ENCODE data around the gene WDR7. TPM values are rescaled to one million over a fixed set of nuclear protein-coding genes. Genes with fewer than 3 reads are reported as not detected.

The WDR7 gene
- total RNA-seq, 1 donor from 2014 or later, result 16.9 TPM

DNA sequence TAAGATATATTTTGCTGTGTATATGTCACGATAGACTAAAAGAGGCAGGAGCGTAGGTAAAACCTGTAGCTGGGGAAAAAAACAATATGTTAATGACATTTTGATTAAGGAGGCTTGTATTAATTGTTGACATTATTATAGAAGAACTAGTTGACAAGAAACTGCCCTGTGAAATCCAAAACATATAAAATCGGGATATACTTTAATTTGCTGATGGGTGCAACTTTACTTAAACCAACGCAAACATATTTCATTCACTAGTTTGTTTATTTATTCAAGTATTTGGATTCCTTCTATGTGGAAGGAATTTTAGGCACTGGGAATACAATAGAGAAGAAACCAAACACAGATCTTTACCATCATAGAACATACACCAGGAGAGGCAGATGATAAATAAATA, 8.0 kb downstream of the WDR7 start:
- Mint-ChIP-seq H3K4me1 (ENCODE audit: unreplicated experiment) (peaks cover 14% of the 10 kb centered on the region), H3K27me3 (no peaks in the 10 kb centered on the region), H3K9me3 (no peaks in the 10 kb centered on the region), H3K36me3 (no peaks in the 10 kb centered on the region), H3K27ac (no peak overlapping the region), H3K4me3 (no peak overlapping the region)
- TF ChIP-seq, protein P1, sequence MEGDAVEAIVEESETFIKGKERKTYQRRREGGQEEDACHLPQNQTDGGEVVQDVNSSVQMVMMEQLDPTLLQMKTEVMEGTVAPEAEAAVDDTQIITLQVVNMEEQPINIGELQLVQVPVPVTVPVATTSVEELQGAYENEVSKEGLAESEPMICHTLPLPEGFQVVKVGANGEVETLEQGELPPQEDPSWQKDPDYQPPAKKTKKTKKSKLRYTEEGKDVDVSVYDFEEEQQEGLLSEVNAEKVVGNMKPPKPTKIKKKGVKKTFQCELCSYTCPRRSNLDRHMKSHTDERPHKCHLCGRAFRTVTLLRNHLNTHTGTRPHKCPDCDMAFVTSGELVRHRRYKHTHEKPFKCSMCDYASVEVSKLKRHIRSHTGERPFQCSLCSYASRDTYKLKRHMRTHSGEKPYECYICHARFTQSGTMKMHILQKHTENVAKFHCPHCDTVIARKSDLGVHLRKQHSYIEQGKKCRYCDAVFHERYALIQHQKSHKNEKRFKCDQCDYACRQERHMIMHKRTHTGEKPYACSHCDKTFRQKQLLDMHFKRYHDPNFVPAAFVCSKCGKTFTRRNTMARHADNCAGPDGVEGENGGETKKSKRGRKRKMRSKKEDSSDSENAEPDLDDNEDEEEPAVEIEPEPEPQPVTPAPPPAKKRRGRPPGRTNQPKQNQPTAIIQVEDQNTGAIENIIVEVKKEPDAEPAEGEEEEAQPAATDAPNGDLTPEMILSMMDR (conservative IDR thresholded peaks at IDR 0.05), result no peak
- no peak for DNase-seq (ENCODE audit: extremely low spot score, unreplicated experiment)

DNA sequence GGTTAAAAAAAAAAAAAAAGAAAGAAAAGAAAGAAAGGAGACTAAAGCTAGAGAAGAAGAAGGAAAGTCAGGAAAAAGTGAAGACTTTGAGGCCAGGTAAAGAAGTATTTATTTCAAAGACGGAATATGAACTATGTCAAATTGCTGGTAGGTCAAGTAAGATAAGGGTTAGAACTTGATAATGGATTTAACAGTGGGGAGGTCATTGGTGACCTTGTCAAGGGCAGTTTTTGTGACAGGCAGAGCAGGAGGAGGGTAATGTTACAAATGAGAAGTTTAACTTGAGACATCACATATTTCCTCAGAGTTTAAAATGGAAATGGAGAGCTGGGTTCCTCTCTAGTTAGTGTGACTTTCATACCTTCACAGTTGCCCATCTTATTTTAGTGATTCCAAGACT, 9.5 kb downstream of the WDR7 start:
- no peaks in the 10 kb centered on the region for H3K36me3 Mint-ChIP-seq
- no peak for DNase-seq (ENCODE audit: extremely low spot score, unreplicated experiment)
- no peaks in the 10 kb centered on the region for H3K9me3 Mint-ChIP-seq
- no peaks in the 10 kb centered on the region for H3K27me3 Mint-ChIP-seq
- TF ChIP-seq, protein P1 (conservative IDR thresholded peaks at IDR 0.05), result no peak
- H3K4me3 Mint-ChIP-seq, result no peak overlapping the region
- H3K27ac Mint-ChIP-seq, result no peak overlapping the region
- H3K4me1 Mint-ChIP-seq (ENCODE audit: unreplicated experiment), result peaks cover 14% of the 10 kb centered on the region

DNA sequence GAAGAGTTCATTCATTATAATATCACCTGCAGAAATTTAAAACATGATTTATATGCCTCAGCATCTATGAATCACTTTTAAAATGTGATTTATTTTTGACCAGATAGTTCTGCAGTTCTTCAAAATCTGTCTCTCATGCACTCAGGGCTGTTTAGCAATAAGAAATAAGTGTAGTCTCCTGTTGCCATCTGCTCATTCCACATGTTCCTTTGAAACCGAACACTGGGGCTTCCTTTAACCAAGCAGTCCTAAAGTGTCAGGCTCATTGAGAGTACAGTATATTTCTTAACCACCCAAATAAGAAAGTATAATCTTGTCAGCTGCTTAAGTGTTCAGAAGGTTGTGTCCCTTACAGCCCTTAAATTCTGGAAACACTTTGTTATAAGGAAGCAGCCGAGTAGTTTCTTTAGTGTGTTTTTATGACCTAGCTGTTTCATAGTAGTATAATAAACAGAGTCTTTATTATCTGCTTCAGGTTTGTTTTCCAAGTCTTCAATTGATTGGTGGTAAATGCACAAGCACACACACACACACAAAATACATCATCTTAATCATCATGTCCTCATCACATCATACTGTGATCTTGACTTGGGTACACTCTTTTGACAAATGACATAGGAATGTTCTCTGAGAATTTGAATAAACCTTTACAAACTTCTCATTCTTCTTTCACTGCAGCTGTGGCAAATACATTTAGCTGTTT, 10.4 kb downstream of the WDR7 start:
- H3K27me3 Mint-ChIP-seq, result no peaks in the 10 kb centered on the region
- DNase-seq (ENCODE audit: extremely low spot score, unreplicated experiment), result no peak
- H3K9me3 Mint-ChIP-seq, result no peaks in the 10 kb centered on the region
- TF ChIP-seq, protein P1 (conservative IDR thresholded peaks at IDR 0.05), result no peak
- no peaks in the 10 kb centered on the region for H3K36me3 Mint-ChIP-seq
- H3K27ac Mint-ChIP-seq, result no peak overlapping the region
- H3K4me1 Mint-ChIP-seq (ENCODE audit: unreplicated experiment), result peaks cover 14% of the 10 kb centered on the region
- H3K4me3 Mint-ChIP-seq, result no peak overlapping the region

DNA sequence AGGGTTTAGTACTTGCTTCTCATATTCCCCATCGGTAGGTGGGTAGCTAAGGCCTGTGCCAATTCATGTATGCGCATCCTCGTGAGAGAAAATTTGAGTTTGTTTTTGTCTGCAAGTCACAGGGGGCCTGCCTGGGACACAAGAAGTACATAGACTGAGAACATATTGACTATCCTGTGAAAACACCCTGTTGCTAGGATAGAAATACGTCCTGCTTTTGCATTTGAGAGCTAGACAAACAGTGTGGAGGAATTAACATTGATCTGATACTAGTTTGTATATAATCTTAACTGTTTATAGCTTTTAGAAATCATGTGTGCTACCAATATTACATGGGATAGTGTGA, 10.9 kb downstream of the WDR7 start:
- H3K27ac Mint-ChIP-seq, result no peak overlapping the region
- no peaks in the 10 kb centered on the region for H3K36me3 Mint-ChIP-seq
- peaks cover 1% of the 10 kb centered on the region for H3K9me3 Mint-ChIP-seq
- no peak for DNase-seq (ENCODE audit: extremely low spot score, unreplicated experiment)
- H3K27me3 Mint-ChIP-seq, result no peaks in the 10 kb centered on the region
- H3K4me1 Mint-ChIP-seq (ENCODE audit: unreplicated experiment), result peaks cover 14% of the 10 kb centered on the region
- H3K4me3 Mint-ChIP-seq, result no peak overlapping the region
- TF ChIP-seq, protein P1 (conservative IDR thresholded peaks at IDR 0.05), result no peak

DNA sequence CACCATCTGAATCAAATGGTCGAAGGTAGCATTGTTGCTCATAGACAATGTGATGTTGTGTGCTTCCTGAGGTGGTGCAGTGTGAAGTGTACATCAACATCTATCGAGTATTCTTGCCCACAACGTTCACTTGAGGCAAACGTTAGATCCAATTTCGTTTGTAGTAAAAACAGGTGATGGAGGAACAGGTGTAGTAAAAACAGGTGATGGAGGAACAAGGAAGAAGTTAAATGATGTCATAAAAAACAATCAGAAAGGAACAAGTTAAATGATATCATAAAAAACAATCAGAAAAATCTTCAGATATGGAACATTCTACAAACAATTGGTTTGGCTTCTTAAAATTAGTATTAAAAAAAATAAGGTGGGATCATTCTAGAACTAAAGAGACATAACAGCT, 11.3 kb downstream of the WDR7 start:
- Mint-ChIP-seq H3K4me3 (no peak overlapping the region), H3K9me3 (peaks cover 4% of the 10 kb centered on the region), H3K4me1 (ENCODE audit: unreplicated experiment) (peaks cover 14% of the 10 kb centered on the region), H3K36me3 (no peaks in the 10 kb centered on the region), H3K27me3 (no peaks in the 10 kb centered on the region), H3K27ac (no peak overlapping the region)
- TF ChIP-seq, protein P1 (conservative IDR thresholded peaks at IDR 0.05), result no peak
- no peak for DNase-seq (ENCODE audit: extremely low spot score, unreplicated experiment)

DNA sequence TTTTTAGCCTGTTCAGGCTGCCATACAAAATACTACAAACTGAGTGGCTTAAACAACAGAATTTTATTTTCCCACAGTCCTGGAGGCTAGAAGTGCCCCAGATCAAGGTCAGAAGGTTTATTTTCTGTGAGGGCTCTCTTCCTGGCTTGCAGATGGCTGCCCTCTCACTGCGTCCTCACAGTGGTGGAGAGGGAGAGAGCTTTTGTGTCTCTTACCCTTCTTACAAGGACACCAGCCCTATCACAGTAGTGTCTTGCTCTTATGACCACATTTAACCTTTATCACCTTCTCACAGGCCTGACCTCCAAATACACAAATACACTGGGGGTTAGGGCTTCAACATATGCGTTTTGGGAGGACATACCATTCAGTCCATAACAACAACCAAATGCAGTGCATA, 11.7 kb downstream of the WDR7 start:
- Mint-ChIP-seq H3K27me3 (no peaks in the 10 kb centered on the region), H3K9me3 (peaks cover 4% of the 10 kb centered on the region), H3K27ac (no peak overlapping the region), H3K4me1 (ENCODE audit: unreplicated experiment) (peaks cover 14% of the 10 kb centered on the region), H3K4me3 (no peak overlapping the region), H3K36me3 (no peaks in the 10 kb centered on the region)
- TF ChIP-seq, protein P1 (conservative IDR thresholded peaks at IDR 0.05), result no peak
- DNase-seq (ENCODE audit: extremely low spot score, unreplicated experiment), result no peak
